Posterior cingulate gyrus (tissue), 11 donors: ENCODE data around the gene CDS1.
"Not testable (repeated sequence)": the region's sequence is repeated elsewhere in the genome, so short reads cannot be mapped to it uniquely, and the experiment has no call there.

Source experiments
- DNase-seq, 10 donors: peaks; one replicate each; pipeline versions ENCODE4 v3.0.0 to v3.0.0-alpha.2; 2020 to 2021; ENCODE audit warnings: mixed read lengths in 3 of 10
- intact Hi-C: fragments of 100-400 bp; cut with DNase I; formaldehyde crosslinking; loops from one replicate; pipeline ENCODE4 v1.15.1; 2023

CDS1 gene

GRCh38 chr4:84666439-84666838 is 83.5 kb downstream of the CDS1 start:
- intact Hi-C loops, result no loop called here
- DNase-seq, result no peak

- DNase-seq, result no peak
- intact Hi-C loops, result no loop called here
Observed at GRCh38 chr4:84669201-84669600, 86.3 kb downstream of the CDS1 start.

DNA sequence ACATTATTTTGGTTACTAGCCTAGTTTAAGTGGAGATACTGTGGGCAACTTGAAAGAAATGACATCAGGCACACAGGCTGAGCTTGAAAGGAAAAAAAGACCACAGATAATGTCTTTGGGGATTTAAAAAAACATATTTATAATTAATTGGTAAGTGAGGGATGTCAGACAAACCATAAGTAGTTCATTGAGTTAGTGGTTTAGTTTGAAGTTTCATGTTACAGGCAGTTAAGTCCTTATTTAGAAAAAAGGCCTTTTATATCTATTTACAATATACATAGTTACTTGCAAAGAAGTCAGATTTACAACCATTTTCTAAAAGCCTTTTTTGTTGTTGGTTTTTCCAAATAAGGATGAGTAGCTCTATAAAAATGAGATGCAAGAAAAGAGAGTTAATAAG is 89.2 kb downstream of the CDS1 start:
- no peak for DNase-seq
- intact Hi-C loops, result no loop called here

GRCh38 chr4:84673475-84674240 is 90.7 kb downstream of the CDS1 start:
- intact Hi-C loops, result no loop called here
- no peak for DNase-seq

DNA sequence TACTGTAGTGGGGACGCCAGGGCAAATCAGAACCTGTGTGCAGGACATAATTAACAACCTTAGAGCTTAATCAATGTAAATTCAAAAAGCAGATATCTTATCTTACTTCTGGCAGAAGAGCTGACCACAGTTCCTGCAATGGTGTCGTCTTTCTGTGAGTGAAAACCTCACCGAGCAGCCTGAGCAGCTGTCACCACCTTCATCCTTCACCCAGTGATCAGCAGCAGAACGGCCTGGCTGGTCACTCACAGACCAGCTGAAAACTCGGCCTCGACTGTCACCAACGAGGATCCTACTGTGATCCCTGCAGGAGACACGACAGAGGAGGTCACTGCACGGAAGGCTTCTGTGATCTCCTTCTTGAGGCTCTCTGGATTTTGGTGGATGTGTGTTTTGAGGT is 94.2 kb downstream of the CDS1 start:
- DNase-seq, result no peak
- intact Hi-C loops, result no loop called here

- intact Hi-C loops, result no loop called here
Observed at GRCh38 chr4:84677995-84678394, 95.1 kb downstream of the CDS1 start.

GRCh38 chr4:84678976-84679744 is 96.2 kb downstream of the CDS1 start:
- DNase-seq, result peak in 6 of 10 donors; percentile 29 to 87 (median 60)
- intact Hi-C loops, result no loop called here

More at GRCh38 chr4:84677995-84678394, 95.1 kb downstream of the CDS1 start:
- DNase-seq, result no peak

GRCh38 chr4:84680956-84681355 is 98.0 kb downstream of the CDS1 start:
- intact Hi-C loops, result loop anchor here (10.0 kb wide), 1 partner anchor 96 kb away; the partner anchor contains the start of gene CDS1
- no peak for DNase-seq

DNA sequence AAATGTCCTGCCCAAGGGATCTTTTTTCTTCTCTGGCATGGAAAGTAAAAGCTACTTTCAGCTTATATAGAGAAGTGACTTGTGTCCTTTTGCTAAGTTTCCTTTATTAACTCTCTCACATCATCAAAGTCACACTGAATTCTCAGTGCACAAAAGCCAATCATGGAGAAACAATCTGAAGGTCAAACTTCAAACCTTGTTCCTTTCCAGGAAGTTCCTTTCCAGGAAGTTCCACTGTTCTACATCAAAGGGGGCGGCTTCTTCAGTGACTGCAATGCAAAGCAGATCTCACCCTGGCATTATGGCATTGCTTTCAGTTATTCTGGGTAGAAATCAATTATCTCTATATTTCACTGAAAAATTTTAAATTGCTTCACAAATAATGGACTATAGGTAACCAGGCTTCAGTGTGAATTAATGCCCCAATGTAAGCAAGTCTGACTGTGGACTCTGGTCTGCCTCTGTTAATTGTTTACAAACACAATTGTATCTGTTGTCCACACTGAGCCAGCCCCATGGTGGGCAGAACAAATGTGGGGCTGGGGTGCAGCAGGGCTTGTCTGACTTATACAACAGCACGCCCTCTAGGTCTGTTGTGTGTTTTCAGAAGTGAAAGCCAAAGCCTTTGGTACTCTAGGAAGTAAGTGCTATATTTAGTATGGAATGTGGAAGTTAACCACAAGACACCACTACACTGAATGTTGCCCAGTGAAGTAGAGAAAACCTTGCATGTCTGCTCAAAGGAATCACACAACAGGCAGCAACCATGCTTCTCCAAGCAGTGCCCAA is 98.8 kb downstream of the CDS1 start:
- intact Hi-C loops, result loop anchor here (10.0 kb wide), 1 partner anchor 97 kb away; the partner anchor contains the start of gene CDS1
- peak in 2 of 10 donors; percentile 29 to 87 for DNase-seq

DNA sequence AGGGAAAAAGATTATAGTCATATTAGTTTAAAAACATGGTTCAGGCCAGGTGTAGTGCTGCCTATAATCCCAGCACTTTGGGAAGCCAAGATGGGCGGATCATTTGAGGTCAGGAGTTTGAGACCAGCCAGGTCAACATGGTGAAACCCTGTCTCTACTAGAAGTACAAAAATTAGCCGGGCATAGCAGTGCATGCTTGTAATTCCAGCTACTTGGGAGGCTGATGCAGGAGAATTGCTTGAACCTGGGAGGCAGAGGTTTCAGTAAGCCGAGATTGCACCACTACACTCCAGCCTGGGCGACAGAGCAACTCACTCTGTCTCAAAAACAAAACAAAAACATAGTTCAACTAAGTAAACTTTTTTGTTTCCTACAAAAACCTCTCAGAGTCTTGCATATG is 99.7 kb downstream of the CDS1 start:
- DNase-seq, result not testable (repeated sequence)

DNA sequence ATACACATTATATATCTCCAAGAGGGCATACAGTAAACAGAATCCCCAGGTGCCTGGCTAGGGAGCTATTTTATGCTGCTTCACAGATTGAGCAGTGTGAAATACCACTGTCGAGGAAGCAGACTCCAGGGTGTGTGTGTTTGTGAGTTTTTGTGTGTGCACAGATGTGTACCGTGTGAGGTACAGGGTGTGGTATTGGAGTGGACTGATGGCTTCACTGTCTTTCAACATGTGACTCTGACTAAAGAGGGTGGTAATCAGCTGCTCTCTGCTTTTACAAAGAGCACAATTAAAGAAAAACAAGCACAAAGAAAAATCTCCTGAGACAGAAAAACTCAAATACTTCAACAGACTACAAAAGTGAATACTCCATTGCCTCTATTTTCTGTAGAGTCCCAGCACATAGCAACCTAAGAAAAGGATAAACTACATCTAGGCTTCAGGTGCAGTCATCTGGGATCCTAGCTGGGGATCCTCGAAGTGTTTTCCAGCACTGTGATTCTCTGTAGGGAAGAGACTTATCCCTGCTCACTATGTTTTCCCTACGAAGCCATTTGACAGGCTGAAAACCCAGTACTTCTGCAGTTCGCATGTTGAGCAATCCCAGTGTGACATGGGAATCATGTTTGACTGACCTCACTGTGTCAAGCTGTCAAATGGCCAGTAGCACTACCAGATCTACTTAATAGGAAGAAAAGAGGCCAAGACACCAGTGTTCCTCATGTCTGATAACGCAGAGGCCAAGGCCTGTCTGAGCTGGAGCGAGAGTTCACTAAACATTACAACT is 100.3 kb downstream of the CDS1 start:
- no peak for DNase-seq

More for the DNA sequence above, 99.7 kb downstream of the CDS1 start:
- intact Hi-C loops, result loop anchor here (10.0 kb wide), 1 partner anchor 98 kb away; the partner anchor contains the start of gene CDS1

GRCh38 chr4:84684361-84684760 is 101.4 kb downstream of the CDS1 start:
- DNase-seq, result no peak
- intact Hi-C loops, result loop anchor here (10.0 kb wide), 1 partner anchor 100 kb away; the partner anchor contains the start of gene CDS1

More for the DNA sequence above, 100.3 kb downstream of the CDS1 start:
- intact Hi-C loops, result loop anchor here (10.0 kb wide), 1 partner anchor 98 kb away; the partner anchor contains the start of gene CDS1

DNA sequence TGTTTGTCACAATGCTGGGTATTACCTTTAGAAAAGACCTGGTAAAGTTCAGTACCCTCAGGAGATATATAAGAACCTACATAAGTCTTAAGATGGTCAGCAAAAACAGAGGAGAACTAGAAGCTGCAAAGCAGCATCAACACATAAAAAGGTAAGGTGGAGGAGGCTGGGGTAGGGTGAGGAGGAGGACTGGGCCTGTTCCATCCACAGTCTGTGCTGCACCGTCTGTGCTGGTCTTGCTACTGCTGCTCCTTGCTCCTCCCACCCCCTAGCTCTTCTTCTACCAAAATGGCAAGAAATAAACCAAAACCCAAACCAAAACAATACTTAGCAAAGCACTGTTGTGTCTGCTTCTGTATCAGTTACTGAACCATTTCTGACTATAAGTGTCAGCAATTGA is 102.2 kb downstream of the CDS1 start:
- intact Hi-C loops, result loop anchor here (10.0 kb wide), 1 partner anchor 100 kb away; the partner anchor contains the start of gene CDS1
- DNase-seq, result peak in 3 of 10 donors; percentile 46 to 83 (median 82)

GRCh38 chr4:84688605-84689004 is 105.7 kb downstream of the CDS1 start:
- no peak for DNase-seq
- intact Hi-C loops, result loop anchor here (10.0 kb wide), 1 partner anchor 104 kb away; the partner anchor contains the start of gene CDS1

- intact Hi-C loops, result loop anchor here (10.0 kb wide), 1 partner anchor 104 kb away; the partner anchor contains the start of gene CDS1
- no peak for DNase-seq
Observed at GRCh38 chr4:84689197-84689596, 106.3 kb downstream of the CDS1 start.

- intact Hi-C loops, result no loop called here
- DNase-seq, result no peak
Observed at GRCh38 chr4:84690481-84690880, 107.6 kb downstream of the CDS1 start.

DNA sequence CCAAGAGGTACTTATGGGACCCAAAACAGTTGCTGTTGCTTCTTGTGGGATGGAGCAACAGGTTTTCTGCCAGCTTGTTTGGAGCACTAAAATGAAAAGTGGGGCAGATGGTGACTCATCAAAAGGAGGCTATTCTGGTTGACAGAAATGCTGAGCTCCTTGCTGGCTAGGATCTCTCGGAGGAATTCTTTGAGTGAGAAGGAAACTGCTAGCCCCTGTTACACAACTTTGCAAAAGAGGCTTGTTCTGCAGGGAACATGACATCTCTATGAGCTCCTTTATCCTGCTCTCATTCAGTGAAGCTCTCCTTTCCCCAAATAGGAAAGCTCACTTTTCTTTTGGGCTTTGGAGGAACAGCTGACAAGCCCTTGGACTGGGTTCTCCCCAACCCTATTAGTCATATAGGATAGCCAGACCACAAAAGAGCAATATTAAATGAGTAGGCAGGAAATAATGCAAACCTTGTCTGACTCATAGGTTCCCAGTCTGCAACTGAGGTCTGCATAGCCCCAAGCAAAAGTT is 108.3 kb downstream of the CDS1 start:
- peak in 3 of 10 donors; percentile 20 to 81 (median 22) for DNase-seq
- intact Hi-C loops, result no loop called here

DNA sequence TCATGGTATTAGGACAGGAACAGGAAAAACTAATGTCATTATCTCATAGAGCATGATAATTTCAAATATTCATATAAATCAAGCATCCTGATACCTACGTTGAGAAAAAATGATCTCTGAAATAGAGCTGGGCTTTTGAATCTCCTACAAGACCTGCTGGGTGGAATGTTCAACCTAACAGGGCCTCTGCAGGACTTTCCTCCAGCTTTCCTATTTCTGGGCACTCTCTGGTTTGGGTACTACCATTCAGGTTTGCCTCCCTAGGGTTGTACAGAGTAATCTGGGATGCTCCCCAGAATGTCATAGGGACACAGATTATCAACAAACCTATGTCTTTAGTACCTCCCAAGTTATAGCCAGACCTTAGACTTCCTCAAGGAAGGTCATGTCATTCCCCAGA is 108.9 kb downstream of the CDS1 start:
- DNase-seq, result no peak
- intact Hi-C loops, result no loop called here

GRCh38 chr4:84697159-84697558 is 114.2 kb downstream of the CDS1 start:
- DNase-seq, result no peak
- intact Hi-C loops, result no loop called here
